D721Med (cell line): ENCODE measurements around the gene UBE2E1.

Source experiments
- DNase-seq: peaks from one replicate; pipeline ENCODE4 v3.0.0; 2011; ENCODE audit warnings: low spot score; ENCODE audit not compliant: insufficient read length
- FAIRE-seq: peaks from 2 replicates; lab custom pipeline; 2011; peaks lifted over from hg19 to GRCh38; lab: Jason Lieb, UNC
- TF ChIP-seq, protein P1 (sequence below): IDR thresholded peaks from 2 replicates; pipeline ENCODE4 v1.5.1; 2012; ENCODE audit warnings: mild to moderate bottlenecking, control low read depth; ENCODE audit not compliant: insufficient read depth; ENCODE audit errors: missing control alignments

Gene UBE2E1

GRCh38 chr3:23805210-23805632, 534 bp upstream of the UBE2E1 start:
- DNase-seq (no peak), FAIRE-seq (no peak)
- TF ChIP-seq, protein P1, sequence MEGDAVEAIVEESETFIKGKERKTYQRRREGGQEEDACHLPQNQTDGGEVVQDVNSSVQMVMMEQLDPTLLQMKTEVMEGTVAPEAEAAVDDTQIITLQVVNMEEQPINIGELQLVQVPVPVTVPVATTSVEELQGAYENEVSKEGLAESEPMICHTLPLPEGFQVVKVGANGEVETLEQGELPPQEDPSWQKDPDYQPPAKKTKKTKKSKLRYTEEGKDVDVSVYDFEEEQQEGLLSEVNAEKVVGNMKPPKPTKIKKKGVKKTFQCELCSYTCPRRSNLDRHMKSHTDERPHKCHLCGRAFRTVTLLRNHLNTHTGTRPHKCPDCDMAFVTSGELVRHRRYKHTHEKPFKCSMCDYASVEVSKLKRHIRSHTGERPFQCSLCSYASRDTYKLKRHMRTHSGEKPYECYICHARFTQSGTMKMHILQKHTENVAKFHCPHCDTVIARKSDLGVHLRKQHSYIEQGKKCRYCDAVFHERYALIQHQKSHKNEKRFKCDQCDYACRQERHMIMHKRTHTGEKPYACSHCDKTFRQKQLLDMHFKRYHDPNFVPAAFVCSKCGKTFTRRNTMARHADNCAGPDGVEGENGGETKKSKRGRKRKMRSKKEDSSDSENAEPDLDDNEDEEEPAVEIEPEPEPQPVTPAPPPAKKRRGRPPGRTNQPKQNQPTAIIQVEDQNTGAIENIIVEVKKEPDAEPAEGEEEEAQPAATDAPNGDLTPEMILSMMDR = no peak

DNA sequence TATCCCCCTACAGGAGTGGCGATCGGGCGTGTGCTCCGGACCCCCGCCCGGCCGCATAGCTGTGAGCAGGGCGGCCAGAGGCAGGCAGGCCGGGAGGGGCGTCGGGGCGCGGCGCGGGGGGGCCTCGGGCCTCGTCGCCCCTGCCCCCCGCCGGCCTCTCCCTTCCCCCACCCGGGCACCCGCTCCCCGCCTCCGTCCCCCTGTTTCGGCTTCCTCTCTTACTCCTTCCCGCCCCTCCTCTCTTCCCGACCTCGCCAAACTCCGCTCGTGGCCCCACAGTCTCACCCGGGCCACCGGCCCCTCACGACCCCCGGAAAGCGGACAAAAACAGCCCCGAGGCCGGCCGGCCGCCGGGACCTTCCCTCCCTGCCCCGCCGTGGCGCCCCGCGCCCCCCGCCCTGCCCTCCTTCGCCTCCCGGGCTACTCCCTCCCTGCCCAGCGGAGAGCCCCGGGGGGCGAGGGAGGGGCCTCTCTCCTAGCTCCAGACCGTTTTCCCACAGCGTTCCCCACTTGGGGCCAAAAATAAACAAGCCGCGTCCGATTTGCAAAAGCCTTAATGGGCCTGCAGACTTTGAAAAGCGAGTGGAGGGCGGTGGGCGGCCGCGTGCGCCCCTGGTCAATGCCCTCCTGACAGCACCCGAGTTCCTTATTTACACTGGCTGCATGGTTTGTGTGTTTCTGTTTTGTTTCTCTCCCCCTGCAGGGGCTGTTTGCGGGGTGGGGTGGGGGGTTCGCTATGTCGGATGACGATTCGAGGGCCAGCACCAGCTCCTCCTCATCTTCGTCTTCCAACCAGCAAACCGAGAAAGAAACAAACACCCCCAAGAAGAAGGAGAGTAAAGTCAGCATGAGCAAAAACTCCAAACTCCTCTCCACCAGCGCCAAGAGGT, 1.0 kb downstream of the UBE2E1 start:
- no peak for FAIRE-seq
- TF ChIP-seq, protein P1 = no peak
- DNase-seq = no peak

GRCh38 chr3:23807424-23808015, 1.8 kb downstream of the UBE2E1 start:
- FAIRE-seq (no peak), DNase-seq (no peak)
- TF ChIP-seq, protein P1 = no peak

- FAIRE-seq = no peak
- DNase-seq = no peak
- TF ChIP-seq, protein P1 = no peak
These were observed 2.8 kb downstream of the UBE2E1 start for GRCh38 chr3:23808525-23808924.

- FAIRE-seq (no peak), DNase-seq (no peak)
- TF ChIP-seq, protein P1 = no peak
These were observed 3.5 kb downstream of the UBE2E1 start for GRCh38 chr3:23809294-23809693.

DNA sequence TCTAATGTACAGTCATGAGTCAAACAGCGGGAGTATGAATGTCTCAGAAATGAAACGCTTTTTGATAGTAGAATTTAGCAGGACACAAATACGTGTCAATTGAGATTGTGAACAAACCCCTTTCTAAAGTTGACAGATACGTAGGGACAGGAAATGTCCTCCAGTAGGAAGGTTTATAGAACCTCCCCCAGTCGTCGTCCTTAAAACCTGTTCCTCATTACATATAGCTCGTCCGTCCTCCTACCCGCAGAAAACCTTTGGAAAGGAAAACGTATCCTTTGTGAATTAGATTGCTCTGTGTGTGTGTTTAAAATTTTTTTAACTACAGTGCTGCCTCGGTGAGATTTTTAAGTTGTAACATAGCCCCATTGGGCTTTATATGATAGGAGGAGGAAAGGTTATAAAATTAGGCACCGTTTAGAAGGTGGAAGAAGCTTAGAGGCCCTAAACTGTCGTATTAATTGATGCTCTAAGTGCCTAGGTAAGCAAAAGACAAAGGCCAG, 4.1 kb downstream of the UBE2E1 start:
- FAIRE-seq = no peak
- TF ChIP-seq, protein P1 = no peak
- no peak for DNase-seq
